Lung microvascular endothelial cell (primary cell): ENCODE measurements around the gene RAPGEF2. TPM values are rescaled to one million over a fixed set of nuclear protein-coding genes. Genes with fewer than 3 reads are reported as not detected.
A peak's percentile ranks its signal among the peaks of the same experiment; 100 is the strongest.
"Not testable (repeated sequence)": the region's sequence is repeated elsewhere in the genome, so short reads cannot be mapped to it uniquely, and the experiment has no call there.

Source experiments
- DNase-seq, 2 donors: peaks; one replicate each; pipeline versions ENCODE4 v3.0.0 to v3.0.0-alpha.2; 2010; ENCODE audit warnings: low read depth in 2 of 2
- total RNA-seq: library from RNA; depleted of rRNA; stranded (reverse); fragments of >200 nt; gene quantifications from 2 replicates; pipeline ENCODE4 v1.2.1, GENCODE V29; 2014

The RAPGEF2 gene
- total RNA-seq, 1 donor from 2014 or later: 80.6 TPM

GRCh38 chr4:159097144-159097543 is 5.7 kb upstream of the RAPGEF2 start:
- DNase-seq: peak; percentile 22 to 35

- no peak for DNase-seq
Observed at GRCh38 chr4:159097785-159098184, 5.1 kb upstream of the RAPGEF2 start.

GRCh38 chr4:159098482-159099127 is 4.3 kb upstream of the RAPGEF2 start:
- no peak for DNase-seq

GRCh38 chr4:159101988-159102621 is 774 bp upstream of the RAPGEF2 start:
- peak in 1 of 2 donors; percentile 12 for DNase-seq

GRCh38 chr4:159103384-159103990 is 608 bp downstream of the RAPGEF2 start:
- peak; percentile 39 to 47 for DNase-seq

- DNase-seq: peak; percentile 54 to 67
Observed at GRCh38 chr4:159104694-159105414, 2.0 kb downstream of the RAPGEF2 start.

GRCh38 chr4:159105761-159106243 is 2.9 kb downstream of the RAPGEF2 start:
- DNase-seq: peak; percentile 55 to 90

GRCh38 chr4:159106636-159107035 is 3.8 kb downstream of the RAPGEF2 start:
- no peak for DNase-seq

- peak in 1 of 2 donors; percentile 32 for DNase-seq
Observed at GRCh38 chr4:159107203-159107925, 4.5 kb downstream of the RAPGEF2 start.

- no peak for DNase-seq
Observed at GRCh38 chr4:159108124-159108523, 5.2 kb downstream of the RAPGEF2 start.

GRCh38 chr4:159110961-159111360 is 8.1 kb downstream of the RAPGEF2 start:
- no peak for DNase-seq

- DNase-seq: no peak
Observed at GRCh38 chr4:159111416-159111815, 8.5 kb downstream of the RAPGEF2 start.

- not testable (repeated sequence) for DNase-seq
Observed at GRCh38 chr4:159113366-159113765, 10.5 kb downstream of the RAPGEF2 start.

- not testable (repeated sequence) for DNase-seq
Observed at GRCh38 chr4:159116098-159116497, 13.2 kb downstream of the RAPGEF2 start.

- not testable (repeated sequence) for DNase-seq
Observed at GRCh38 chr4:159116693-159117092, 13.8 kb downstream of the RAPGEF2 start.

GRCh38 chr4:159117564-159117963 is 14.7 kb downstream of the RAPGEF2 start:
- no peak for DNase-seq

- no peak for DNase-seq
Observed at GRCh38 chr4:159117968-159118367, 15.1 kb downstream of the RAPGEF2 start.

- no peak for DNase-seq
Observed at GRCh38 chr4:159121371-159121770, 18.5 kb downstream of the RAPGEF2 start.

- DNase-seq: no peak
Observed at GRCh38 chr4:159126716-159127115, 23.8 kb downstream of the RAPGEF2 start.

- DNase-seq: no peak
Observed at GRCh38 chr4:159127745-159128518, 25.1 kb downstream of the RAPGEF2 start.
